Hepatocyte (in vitro differentiated cells): ENCODE measurements around the gene LITAFD.

Source experiments
- EZH2 ChIP-seq: fragments of 200-600 bp; sonication (generic); IDR thresholded peaks from 2 replicates; pipeline ENCODE4 v1.6.1; 2016; ENCODE audit warnings: antibody characterized with exemption, mild to moderate bottlenecking, borderline replicate concordance
- EZH2phosphoT487 ChIP-seq: fragments of 200-600 bp; sonication (generic); IDR thresholded peaks from one replicate; pipeline ENCODE4 v1.6.1; 2018; ENCODE audit warnings: antibody characterized with exemption, mild to moderate bottlenecking, low read depth, moderate library complexity; ENCODE audit not compliant: unreplicated experiment, severe bottlenecking
- TF ChIP-seq, protein P1 (sequence below): fragments of 200-600 bp; sonication (generic); IDR thresholded peaks from 2 replicates; pipeline ENCODE4 v1.5.1; 2016; ENCODE audit warnings: antibody characterized with exemption, mild to moderate bottlenecking; ENCODE audit not compliant: poor library complexity

GRCh38 chr16:8912793-8913192 lies 30.6 kb downstream of the LITAFD start:
- TF ChIP-seq, protein P1, sequence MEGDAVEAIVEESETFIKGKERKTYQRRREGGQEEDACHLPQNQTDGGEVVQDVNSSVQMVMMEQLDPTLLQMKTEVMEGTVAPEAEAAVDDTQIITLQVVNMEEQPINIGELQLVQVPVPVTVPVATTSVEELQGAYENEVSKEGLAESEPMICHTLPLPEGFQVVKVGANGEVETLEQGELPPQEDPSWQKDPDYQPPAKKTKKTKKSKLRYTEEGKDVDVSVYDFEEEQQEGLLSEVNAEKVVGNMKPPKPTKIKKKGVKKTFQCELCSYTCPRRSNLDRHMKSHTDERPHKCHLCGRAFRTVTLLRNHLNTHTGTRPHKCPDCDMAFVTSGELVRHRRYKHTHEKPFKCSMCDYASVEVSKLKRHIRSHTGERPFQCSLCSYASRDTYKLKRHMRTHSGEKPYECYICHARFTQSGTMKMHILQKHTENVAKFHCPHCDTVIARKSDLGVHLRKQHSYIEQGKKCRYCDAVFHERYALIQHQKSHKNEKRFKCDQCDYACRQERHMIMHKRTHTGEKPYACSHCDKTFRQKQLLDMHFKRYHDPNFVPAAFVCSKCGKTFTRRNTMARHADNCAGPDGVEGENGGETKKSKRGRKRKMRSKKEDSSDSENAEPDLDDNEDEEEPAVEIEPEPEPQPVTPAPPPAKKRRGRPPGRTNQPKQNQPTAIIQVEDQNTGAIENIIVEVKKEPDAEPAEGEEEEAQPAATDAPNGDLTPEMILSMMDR = no peak
- no peak for TF ChIP-seq EZH2phosphoT487
- TF ChIP-seq EZH2 = no peak
